IMR-90 (cell line): ENCODE data around the gene BCAR1. TPM values are rescaled to one million over a fixed set of nuclear protein-coding genes. Genes with fewer than 3 reads are reported as not detected.

Experiments used
- ATAC-seq: fragments of 200-7000 bp; cut with Tn5 transposase; 2 replicates; pipeline ENCODE4 v1.9.1; 2020; ENCODE audit warnings: low read depth, mild to moderate bottlenecking, moderate library complexity
- BruUV-seq: library from RNA; stranded (reverse); fragments of 400-500 nt; replicated peaks from 2 replicates; lab custom pipeline; 2021; lab: Mats Ljungman, UMichigan
- CTCF ChIA-PET: fragments of 300-600 bp; formaldehyde crosslinking; extraction: SDS; loops from one replicate; lab custom pipeline; 2021; ENCODE audit warnings: antibody characterized with exemption; lab: Yijun Ruan, JAX
- POLR2A ChIA-PET: fragments of 300-600 bp; sonication (Branson Sonifier 250); formaldehyde crosslinking; loops from one replicate; lab custom pipeline; 2022; ENCODE audit warnings: antibody characterized with exemption; ENCODE audit not compliant: unreplicated experiment; lab: Charles Lee
- DNase-seq: peaks from one replicate; pipeline ENCODE4 v3.0.0; 2013
- H2AFZ ChIP-seq: replicated peaks from 2 replicates; pipeline ENCODE3; 2013; ENCODE audit warnings: low read length, mild to moderate bottlenecking; ENCODE audit not compliant: poor library complexity
- H2AK5ac ChIP-seq: 2 replicates; pipeline ENCODE4 v1.6.1; 2013; ENCODE audit warnings: low read depth, low read length, inconsistent platforms
- H2AK9ac ChIP-seq: replicated peaks from 2 replicates; pipeline ENCODE3; 2013; ENCODE audit warnings: mild to moderate bottlenecking, low read depth, low read length, moderate library complexity; ENCODE audit not compliant: poor library complexity
- H2BK120ac ChIP-seq: 2 replicates; pipeline ENCODE4 v1.6.1; 2013; ENCODE audit warnings: low read depth, low read length, inconsistent platforms
- H2BK15ac ChIP-seq: 3 replicates; pipeline ENCODE4 v1.6.1; 2013; ENCODE audit warnings: low read depth, low read length, inconsistent platforms
- H2BK20ac ChIP-seq: 2 replicates; pipeline ENCODE4 v1.6.1; 2013; ENCODE audit warnings: low read depth, mild to moderate bottlenecking, inconsistent platforms, low read length, moderate library complexity
- H2BK5ac ChIP-seq: 2 replicates; pipeline ENCODE4 v1.6.1; 2013; ENCODE audit warnings: mild to moderate bottlenecking, low read depth, low read length, inconsistent platforms; ENCODE audit not compliant: poor library complexity, severe bottlenecking
- H3K14ac ChIP-seq: replicated peaks from 2 replicates; pipeline ENCODE4 v1.6.1; 2013; ENCODE audit warnings: low read depth, low read length, inconsistent platforms
- H3K18ac ChIP-seq: 2 replicates; pipeline ENCODE4 v1.6.1; 2013; ENCODE audit warnings: low read depth, low read length, control low read depth
- H3K23ac ChIP-seq: 2 replicates; pipeline ENCODE4 v1.6.1; 2013; ENCODE audit warnings: low read depth, low read length, inconsistent platforms
- H3K27ac ChIP-seq: 2 replicates; pipeline ENCODE4 v1.5.1; 2013; ENCODE audit warnings: mild to moderate bottlenecking, control low read depth, low read length; ENCODE audit not compliant: insufficient read depth
- H3K27me3 ChIP-seq: 2 replicates; pipeline ENCODE4 v1.6.1; 2013; ENCODE audit warnings: low read length; ENCODE audit not compliant: control insufficient read depth, insufficient read depth
- H3K36me3 ChIP-seq: 2 replicates; pipeline ENCODE4 v1.6.1; 2013; ENCODE audit warnings: low read length, mixed read lengths; ENCODE audit not compliant: control insufficient read depth, insufficient read depth
- H3K4ac ChIP-seq: 2 replicates; pipeline ENCODE4 v1.6.1; 2013; ENCODE audit warnings: low read depth, low read length, inconsistent platforms
- H3K4me1 ChIP-seq: 2 replicates; pipeline ENCODE4 v1.6.1; 2013; ENCODE audit warnings: low read length, mixed read lengths; ENCODE audit not compliant: control insufficient read depth, insufficient read depth
- H3K4me2 ChIP-seq: 2 replicates; pipeline ENCODE4 v1.6.1; 2013; ENCODE audit warnings: low read depth, mild to moderate bottlenecking, control low read depth, low read length, moderate library complexity
- H3K4me3 ChIP-seq: 2 replicates; pipeline ENCODE4 v1.5.1; 2013; ENCODE audit warnings: low read depth, mild to moderate bottlenecking, control low read depth, low read length, moderate library complexity; ENCODE audit not compliant: insufficient read depth
- H3K56ac ChIP-seq: 2 replicates; pipeline ENCODE4 v1.6.1; 2013; ENCODE audit warnings: low read length, inconsistent platforms; ENCODE audit not compliant: insufficient read depth; ENCODE audit errors: extremely low read depth
- H3K79me1 ChIP-seq, 2 experiments: 2 replicates each; pipeline ENCODE4 v1.6.1; 2013; ENCODE audit warnings: low read length in 2 of 2, inconsistent platforms in 1 of 2, low read depth in 1 of 2
- H3K9ac ChIP-seq: 2 replicates; pipeline ENCODE4 v1.6.1; 2013; ENCODE audit warnings: low read depth, low read length, control low read depth
- H3K9me1 ChIP-seq: 2 replicates; pipeline ENCODE4 v1.6.1; 2013; ENCODE audit warnings: low read length, inconsistent platforms; ENCODE audit not compliant: insufficient read depth
- H3K9me3 ChIP-seq: 2 replicates; pipeline ENCODE4 v1.6.1; 2013; ENCODE audit warnings: low read length; ENCODE audit not compliant: control insufficient read depth, insufficient read depth
- H4K20me1 ChIP-seq: 2 replicates; pipeline ENCODE4 v1.6.1; 2013; ENCODE audit warnings: low read length, inconsistent platforms; ENCODE audit not compliant: insufficient read depth
- H4K5ac ChIP-seq: 2 replicates; pipeline ENCODE4 v1.6.1; 2013; ENCODE audit warnings: mild to moderate bottlenecking, low read depth, low read length, control low read depth
- H4K8ac ChIP-seq, 2 experiments: 2 replicates each; pipeline ENCODE4 v1.6.1; 2013; ENCODE audit warnings: low read depth in 2 of 2, low read length in 2 of 2, control low read depth in 1 of 2, inconsistent platforms in 1 of 2
- H4K91ac ChIP-seq: 2 replicates; pipeline ENCODE4 v1.6.1; 2013; ENCODE audit warnings: low read depth, low read length, inconsistent platforms; ENCODE audit not compliant: insufficient read depth
- CHD1 ChIP-seq: IDR thresholded peaks from 2 replicates; pipeline ENCODE4 v1.6.1; 2012; ENCODE audit warnings: low read depth, low read length, improper control_type of control experiment
- FOS ChIP-seq: fragments of 150-350 bp; IDR thresholded peaks from 2 replicates; pipeline ENCODE4 v1.6.1; 2016; ENCODE audit warnings: low read depth, low read length
- RFX5 ChIP-seq: IDR thresholded peaks from 2 replicates; pipeline ENCODE4 v1.8.0; 2012; ENCODE audit warnings: low read depth, mild to moderate bottlenecking, low read length, moderate library complexity
- WGBS, 2 experiments: methylation state at CpG; one replicate each; pipeline versions ENCODE4 v1.1.5 to v1.1.7; 2013; ENCODE audit warnings: missing lambda C conversion rate in 2 of 2; ENCODE audit not compliant: insufficient read length in 1 of 2; ENCODE audit errors: extremely low coverage in 2 of 2; 5-methylcytosine and 5-hydroxymethylcytosine counted together
- dilution Hi-C: fragments of 300-500 bp; cut with HindIII; formaldehyde crosslinking; loops from one replicate; pipeline ENCODE4 v1.14.3; 2018; ENCODE audit warnings: low sequenced_read_pairs; ENCODE audit not compliant: unreplicated experiment
- in situ Hi-C: fragments of 300-500 bp; cut with MboI; formaldehyde crosslinking; loops from 3 replicates; pipeline ENCODE4 v1.14.3; 2019; ENCODE audit warnings: low sequenced_read_pairs, inconsistent platforms, mixed read lengths
- intact Hi-C: fragments of 100-400 bp; cut with micrococcal nuclease; formaldehyde crosslinking; loops from 2 replicates; pipeline ENCODE4 v1.10.0; 2022
- polyA plus RNA-seq, 3 experiments: library from polyadenylated mRNA; depleted of rRNA; stranded (reverse); fragments of >200 nt; gene quantifications; 2 replicates each; pipeline ENCODE4 v1.2.3, GENCODE V29; 2012; ENCODE audit warnings: low replicate concordance in 1 of 3
- total RNA-seq: library from RNA; depleted of rRNA; stranded (reverse); fragments of >200 nt; gene quantifications from 2 replicates; pipeline ENCODE4 v1.2.3, GENCODE V29; 2012
- TF ChIP-seq, protein P1 (sequence below): conservative IDR thresholded peaks from 2 replicates; pipeline ENCODE4 v1.5.1; 2012; ENCODE audit warnings: mild to moderate bottlenecking, low read depth, low read length, improper control_type of control experiment

BCAR1 gene
- total and polyA plus RNA-seq, 2 of the 4 experiments (the other 2 are of a cell fraction) = 18.1 to 99.4 TPM

DNA sequence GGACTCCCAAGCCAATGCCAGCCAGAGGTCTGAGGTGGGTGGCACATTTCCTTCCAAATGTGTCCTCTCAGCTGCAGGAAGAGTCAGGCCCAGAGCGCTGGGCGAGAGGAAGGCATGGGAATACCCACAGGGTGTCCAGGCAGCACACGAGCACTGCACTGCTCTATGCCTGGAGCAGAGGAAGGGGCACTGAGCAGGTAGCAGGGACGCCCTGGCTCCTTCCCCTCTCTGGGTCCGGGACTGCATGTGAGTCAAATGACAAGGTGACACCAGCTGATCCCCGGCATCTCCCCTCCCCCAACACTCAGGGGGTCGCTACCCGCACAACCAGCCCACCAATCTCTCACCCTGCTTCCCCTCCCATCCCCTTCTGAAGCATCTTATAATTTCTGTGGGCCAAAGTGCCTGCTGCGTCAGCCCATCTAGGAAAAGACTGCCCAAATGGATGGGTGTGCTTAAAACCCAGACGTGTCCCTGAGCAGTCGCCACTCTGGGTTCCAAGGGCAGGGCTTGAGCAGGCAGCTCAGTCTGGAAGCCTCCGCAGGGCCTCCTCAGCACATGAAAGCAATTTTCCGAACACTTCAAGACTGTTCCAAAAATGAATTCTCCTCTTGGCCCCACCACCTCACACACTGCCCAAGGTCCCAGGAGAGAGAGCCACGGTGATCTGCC lies 12.0 kb upstream of the BCAR1 start:
- Histone ChIP-seq H4K91ac (peak overlapping the region; percentile 76; the same call in 1 of the 2 replicates), H2BK15ac (peak overlapping the region; percentile 40; the same call in 1 of the 3 replicates), H3K79me1 (peaks cover 5 to 71% of the 10 kb centered on the region in 2 experiments; a peak in 3 of 4 replicates), H4K8ac (peak overlapping the region in 1 of 2 experiments; percentile 42; a peak in 1 of 4 replicates), H3K18ac (no peak overlapping the region; the same call in 1 of the 2 replicates), H3K23ac (peak overlapping the region; percentile 92), H3K4ac (peak overlapping the region; percentile 96), H2BK120ac (peak overlapping the region; percentile 66), H2BK20ac (no peak overlapping the region), H3K4me3 (peak overlapping the region; percentile 94), H2AK9ac (peak overlapping the region; percentile 59), H3K9ac (peak overlapping the region; percentile 92), H3K4me2 (peak overlapping the region; percentile 93), H3K4me1 (peaks cover 50% of the 10 kb centered on the region), H3K14ac (peak overlapping the region; percentile 92), H2AFZ (peak overlapping the region; percentile 70), H2BK5ac (peak overlapping the region; percentile 85), H3K9me3 (no peaks in the 10 kb centered on the region), H2AK5ac (peak overlapping the region; percentile 47), H4K20me1 (peaks cover 64% of the 10 kb centered on the region), H3K56ac (peak overlapping the region; percentile 11; the same call in 1 of the 2 replicates), H3K36me3 (peaks cover 7% of the 10 kb centered on the region; the same call in 1 of the 2 replicates), H3K27ac (peak overlapping the region; percentile 97), H4K5ac (no peak overlapping the region), H3K9me1 (peaks cover 45% of the 10 kb centered on the region), H3K27me3 (no peaks in the 10 kb centered on the region)
- peak; percentile 1; the same call in 1 of the 2 replicates for ATAC-seq
- intact Hi-C loops = no loop called here
- POLR2A ChIA-PET = no interaction called here
- no peak for DNase-seq
- BruUV-seq = no TSS peak
- dilution Hi-C loops = no loop called here
- CTCF ChIA-PET = no interaction called here
- in situ Hi-C loops = no loop called here
- peak; percentile 3; the same call in 1 of the 2 replicates for TF ChIP-seq FOS
- no peak for TF ChIP-seq CHD1
- no peak for TF ChIP-seq RFX5
- TF ChIP-seq, protein P1, sequence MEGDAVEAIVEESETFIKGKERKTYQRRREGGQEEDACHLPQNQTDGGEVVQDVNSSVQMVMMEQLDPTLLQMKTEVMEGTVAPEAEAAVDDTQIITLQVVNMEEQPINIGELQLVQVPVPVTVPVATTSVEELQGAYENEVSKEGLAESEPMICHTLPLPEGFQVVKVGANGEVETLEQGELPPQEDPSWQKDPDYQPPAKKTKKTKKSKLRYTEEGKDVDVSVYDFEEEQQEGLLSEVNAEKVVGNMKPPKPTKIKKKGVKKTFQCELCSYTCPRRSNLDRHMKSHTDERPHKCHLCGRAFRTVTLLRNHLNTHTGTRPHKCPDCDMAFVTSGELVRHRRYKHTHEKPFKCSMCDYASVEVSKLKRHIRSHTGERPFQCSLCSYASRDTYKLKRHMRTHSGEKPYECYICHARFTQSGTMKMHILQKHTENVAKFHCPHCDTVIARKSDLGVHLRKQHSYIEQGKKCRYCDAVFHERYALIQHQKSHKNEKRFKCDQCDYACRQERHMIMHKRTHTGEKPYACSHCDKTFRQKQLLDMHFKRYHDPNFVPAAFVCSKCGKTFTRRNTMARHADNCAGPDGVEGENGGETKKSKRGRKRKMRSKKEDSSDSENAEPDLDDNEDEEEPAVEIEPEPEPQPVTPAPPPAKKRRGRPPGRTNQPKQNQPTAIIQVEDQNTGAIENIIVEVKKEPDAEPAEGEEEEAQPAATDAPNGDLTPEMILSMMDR = no peak
- WGBS, 2 experiments = 65% methylated on average over 5 of the region's 14 CpGs; no CpG with 5 or more reads in 1 of the 2 experiments
